ENCODE measurements around the gene FAM81B. TPM values are rescaled to one million over a fixed set of nuclear protein-coding genes. Genes with fewer than 3 reads are reported as not detected.
"Not testable (repeated sequence)": the region's sequence is repeated elsewhere in the genome, so short reads cannot be mapped to it uniquely, and the experiment has no call there.

FAM81B gene, protein sequence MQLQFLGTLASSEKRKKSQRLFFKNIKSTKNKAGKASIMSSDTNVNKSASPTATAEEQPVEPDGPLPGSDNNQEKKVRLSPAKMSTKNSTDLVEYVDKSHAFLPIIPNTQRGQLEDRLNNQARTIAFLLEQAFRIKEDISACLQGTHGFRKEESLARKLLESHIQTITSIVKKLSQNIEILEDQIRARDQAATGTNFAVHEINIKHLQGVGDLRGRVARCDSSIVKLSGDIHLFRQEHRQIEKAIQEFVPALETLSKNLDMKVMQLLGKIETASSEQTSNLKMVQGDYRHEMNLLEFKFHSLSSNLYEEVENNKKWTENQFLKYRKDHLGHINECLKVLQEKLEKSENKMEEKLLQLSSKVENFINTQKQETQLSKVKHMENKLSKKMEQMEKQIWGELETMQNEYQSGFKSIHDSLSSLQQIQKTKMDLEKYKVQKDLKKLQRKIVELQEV
- total RNA-seq: not detected in 2 replicates

DNA sequence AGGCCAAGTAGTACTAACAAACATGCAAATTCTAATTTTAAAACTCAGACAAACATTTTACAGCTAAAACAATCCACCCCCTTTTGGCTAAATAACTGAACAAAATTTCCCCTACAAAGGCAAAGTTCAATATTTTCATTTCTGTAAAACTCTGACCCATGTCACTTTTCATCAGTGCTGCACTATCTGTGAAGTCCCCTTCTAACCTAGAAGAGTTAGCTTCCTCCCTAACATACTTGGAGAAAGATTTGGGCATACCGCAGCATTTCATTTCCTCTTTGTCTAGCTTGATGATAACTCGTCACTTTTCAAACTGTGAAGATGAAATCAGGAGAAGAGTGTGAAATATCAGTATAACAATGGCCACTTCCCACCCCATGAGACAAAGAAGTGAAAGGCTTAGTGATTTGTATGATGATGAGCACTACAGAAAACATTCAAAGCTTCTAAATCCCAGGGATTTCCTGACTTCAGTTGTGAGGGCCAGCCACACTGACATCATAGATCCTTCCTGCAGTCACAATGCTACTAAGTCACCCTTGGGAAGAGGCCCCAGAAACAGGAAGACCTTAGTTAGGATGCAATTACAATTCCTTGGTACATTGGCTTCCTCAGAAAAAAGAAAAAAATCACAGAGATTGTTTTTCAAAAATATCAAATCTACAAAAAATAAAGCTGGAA is at the start of gene FAM81B:
FAM81B (plus strand) TSS at position 555 of the 681 bp plus-strand sequence; CDS start at position 579, 24 bp downstream.
- intact Hi-C loops (cut with micrococcal nuclease): no loop called here

GRCh38 chr5:95341444-95341843 is 49.7 kb upstream of the FAM81B start:
- intact Hi-C loops (cut with micrococcal nuclease): not testable (repeated sequence)

GRCh38 chr5:95347506-95348120 is 43.6 kb upstream of the FAM81B start:
- intact Hi-C loops (cut with micrococcal nuclease): no loop called here

- intact Hi-C loops (cut with micrococcal nuclease): no loop called here
Measured at GRCh38 chr5:95350631-95351030, 40.5 kb upstream of the FAM81B start.

GRCh38 chr5:95352691-95353090 is 38.5 kb upstream of the FAM81B start:
- intact Hi-C loops (cut with micrococcal nuclease): no loop called here

DNA sequence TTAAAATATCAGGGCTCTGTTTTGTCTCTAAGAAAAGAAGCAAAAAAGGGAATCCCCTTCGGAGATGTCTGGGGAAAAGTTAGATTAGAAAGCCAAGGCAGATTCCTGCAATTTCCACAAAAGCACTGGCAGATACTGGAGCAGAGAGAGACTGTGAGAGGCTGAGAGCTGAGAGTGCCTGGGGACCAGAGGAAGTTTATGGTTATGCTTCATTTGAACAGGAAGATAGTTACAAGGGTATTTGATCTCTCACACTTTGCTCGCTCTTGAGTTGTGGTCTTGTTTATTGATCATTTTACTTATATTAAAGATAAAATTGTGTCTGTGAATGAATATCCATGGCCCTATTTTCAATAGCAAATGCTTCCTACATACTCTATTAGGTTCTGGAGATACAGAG is 32.8 kb upstream of the FAM81B start:
- intact Hi-C loops (cut with micrococcal nuclease): no loop called here

DNA sequence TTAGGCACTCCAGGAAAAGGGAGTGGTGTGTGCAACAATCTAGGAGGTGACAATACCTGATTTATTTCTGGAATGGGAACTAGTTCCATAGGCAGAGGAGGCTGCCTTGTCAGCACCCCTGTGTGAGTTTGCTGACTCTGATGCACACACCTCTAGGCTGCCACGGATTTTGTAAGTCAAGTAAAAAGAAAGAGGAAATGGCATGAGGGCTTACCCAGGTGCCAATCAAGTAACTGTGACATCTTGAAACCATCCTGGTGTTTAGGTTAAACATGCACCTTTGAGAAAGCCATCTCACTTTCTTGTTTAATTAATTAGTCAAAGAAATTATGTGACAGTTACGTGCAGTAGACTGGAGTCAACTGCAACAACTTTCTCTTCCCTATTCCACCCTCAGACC is 32.3 kb upstream of the FAM81B start:
- intact Hi-C loops (cut with micrococcal nuclease): no loop called here

- intact Hi-C loops (cut with micrococcal nuclease): not testable (repeated sequence)
Measured at GRCh38 chr5:95360667-95361066, 30.5 kb upstream of the FAM81B start.

DNA sequence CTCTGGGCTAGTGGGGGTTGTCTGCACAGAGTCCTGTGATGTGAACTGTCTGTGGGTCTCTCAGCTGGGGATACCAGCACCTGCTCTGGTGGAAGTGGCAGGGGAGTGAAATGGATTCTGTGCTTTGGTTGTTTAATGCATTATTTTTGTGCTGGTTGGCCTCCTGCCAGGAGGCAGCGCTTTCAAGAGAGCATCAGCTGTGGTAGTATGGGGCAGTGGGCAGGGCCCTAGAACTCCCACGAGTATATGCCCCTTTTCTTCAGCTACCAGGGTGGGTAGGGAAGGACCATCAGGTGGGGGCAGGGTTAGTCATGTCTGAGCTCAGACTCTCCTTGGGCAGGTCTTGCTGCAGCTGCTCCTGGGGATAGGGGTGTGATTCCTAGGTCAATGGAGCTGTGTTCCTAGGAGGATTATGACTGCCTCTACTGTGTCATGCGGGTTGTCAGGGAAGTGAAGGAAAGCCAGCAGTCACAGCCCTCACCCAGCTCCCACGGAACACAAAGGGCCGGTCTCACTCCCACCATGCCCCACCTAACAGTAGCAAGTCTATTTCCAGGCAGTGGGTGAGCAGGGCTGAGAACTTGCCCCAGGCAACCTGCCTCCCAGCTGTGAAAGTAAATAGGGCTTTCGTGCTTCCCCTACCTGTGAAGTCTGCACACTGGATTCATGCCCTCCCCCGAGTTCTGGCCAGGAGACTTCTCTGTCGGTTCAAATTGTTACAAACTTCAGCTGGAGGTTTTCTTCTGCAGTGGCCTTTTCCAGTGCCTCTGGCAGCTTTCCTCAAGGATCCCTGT is 25.7 kb upstream of the FAM81B start:
- intact Hi-C loops (cut with micrococcal nuclease): no loop called here

DNA sequence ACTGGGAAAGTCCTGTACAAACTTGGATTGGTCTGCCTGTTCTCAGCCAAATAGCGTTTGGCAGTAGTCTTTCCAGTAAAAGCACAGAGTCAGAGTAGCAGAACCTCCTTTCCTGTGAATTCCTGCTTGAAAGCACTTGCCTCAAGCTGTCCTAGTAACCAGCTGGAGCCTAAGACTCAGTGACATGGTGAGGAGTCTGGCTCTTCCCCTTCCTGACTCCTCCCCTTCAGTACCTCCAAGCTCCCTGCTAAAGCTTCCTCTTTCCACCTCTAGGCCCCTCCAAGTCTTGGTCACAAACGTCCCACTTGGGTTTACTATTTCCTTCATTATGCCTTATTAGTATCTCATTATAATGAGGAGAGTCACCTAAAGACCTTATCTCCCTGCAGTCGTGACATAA is 21.4 kb upstream of the FAM81B start:
- intact Hi-C loops (cut with micrococcal nuclease): no loop called here

DNA sequence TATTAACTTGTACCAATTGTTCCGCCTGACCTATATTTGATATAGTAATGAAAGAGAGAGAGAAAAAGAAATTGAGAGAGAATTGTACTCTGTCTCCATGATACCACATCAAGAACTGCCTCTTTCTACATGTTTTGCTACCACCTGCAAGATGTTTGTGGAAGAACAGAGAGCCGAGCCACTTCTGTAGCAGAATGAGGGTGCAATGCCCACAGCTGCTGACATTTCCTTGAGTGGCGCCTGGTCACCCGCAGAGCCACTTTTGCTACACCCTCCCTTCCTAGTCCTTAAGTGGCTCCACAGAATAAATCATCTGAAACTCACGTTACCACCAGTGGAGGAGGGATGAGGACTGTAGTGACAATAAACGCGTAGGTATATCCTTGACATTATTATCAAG is 17.1 kb upstream of the FAM81B start:
- intact Hi-C loops (cut with micrococcal nuclease): no loop called here

GRCh38 chr5:95375591-95375990 is 15.6 kb upstream of the FAM81B start:
- intact Hi-C loops (cut with micrococcal nuclease): no loop called here

GRCh38 chr5:95379133-95379532 is 12.0 kb upstream of the FAM81B start:
- intact Hi-C loops (cut with micrococcal nuclease): no loop called here

GRCh38 chr5:95380103-95380628 is 11.0 kb upstream of the FAM81B start:
- intact Hi-C loops (cut with micrococcal nuclease): no loop called here

DNA sequence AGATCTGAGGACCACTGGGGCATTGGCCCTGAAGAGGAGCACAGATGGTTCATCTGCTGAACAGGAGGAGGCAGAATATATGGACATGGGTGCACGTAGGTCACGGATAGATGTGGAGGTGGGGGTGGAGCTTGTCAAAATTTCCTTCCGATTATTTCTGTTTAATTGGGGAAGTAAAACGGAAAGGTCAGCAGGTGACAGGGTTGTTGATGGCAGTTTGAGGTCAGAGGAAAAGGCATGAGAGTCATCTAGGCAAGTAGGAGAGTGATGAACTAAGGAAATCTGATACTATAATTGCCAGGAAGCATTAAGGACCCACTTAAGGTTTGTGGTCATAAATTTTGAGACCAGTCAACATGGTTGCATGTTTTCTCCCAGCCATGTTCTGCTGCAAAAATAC is 8.4 kb upstream of the FAM81B start:
- intact Hi-C loops (cut with micrococcal nuclease): no loop called here

GRCh38 chr5:95384485-95385213 is 6.5 kb upstream of the FAM81B start:
- intact Hi-C loops (cut with micrococcal nuclease): no loop called here

DNA sequence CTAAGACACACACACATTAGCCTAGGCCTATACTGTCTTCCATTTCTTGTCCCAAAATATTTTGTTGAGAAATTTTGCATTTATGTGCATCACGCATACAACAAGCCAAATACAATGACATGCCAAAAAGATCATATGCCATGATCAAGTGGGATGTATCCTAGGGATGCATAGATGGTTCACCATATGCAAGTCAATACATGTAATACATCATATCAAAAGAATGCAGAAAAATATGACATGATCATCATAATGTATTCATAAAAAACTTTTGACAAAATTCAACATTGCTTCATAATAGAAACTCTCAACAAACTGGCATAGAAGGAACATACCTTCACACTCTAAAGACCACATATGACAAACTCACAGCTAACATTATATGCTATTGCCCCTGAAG is 5.8 kb upstream of the FAM81B start:
- intact Hi-C loops (cut with micrococcal nuclease): no loop called here

DNA sequence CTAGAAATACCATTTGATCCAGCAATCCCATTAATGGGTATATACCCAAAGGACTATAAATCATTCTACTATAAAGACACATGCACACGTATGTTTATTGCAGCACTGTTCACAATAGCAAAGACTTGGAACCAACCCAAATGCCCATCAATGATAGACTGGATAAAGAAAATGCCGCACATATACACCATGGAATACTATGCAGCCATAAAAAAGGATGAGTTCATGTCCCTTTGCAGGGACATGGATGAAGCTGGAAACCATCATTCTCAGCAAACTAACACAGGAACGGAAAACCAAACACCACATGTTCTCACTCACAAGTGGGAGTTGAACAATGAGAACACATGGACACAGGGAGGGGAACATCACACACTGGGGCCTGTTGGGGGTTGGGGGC is 799 bp downstream of the FAM81B start:
- intact Hi-C loops (cut with micrococcal nuclease): not testable (repeated sequence)

- intact Hi-C loops (cut with micrococcal nuclease): loop anchor here (1.0 kb wide), 1 partner anchor 21 kb away; no protein-coding TSS in a partner anchor
Measured at GRCh38 chr5:95392593-95393182, 1.5 kb downstream of the FAM81B start.

DNA sequence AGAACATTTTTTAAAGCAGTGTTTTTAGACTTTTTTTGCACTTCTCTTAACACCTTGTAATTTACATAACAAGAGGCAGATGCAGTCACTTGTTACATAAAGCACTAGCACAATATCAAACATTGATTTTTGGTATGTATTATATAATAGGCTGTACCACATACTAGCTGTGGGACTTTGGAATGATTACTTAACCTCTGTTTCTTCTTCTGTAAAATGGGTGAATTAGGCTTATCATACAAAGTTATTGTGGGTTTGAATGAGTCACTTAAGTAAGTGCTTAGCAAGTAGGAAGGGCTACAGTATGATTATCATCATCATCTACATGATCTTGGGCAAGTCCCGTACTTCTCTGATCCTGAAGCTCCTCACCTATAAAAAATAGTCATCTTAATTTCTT is 2.1 kb downstream of the FAM81B start:
- intact Hi-C loops (cut with micrococcal nuclease): loop anchor here (1.0 kb wide), 1 partner anchor 20 kb away; no protein-coding TSS in a partner anchor
